Activated naive CD8-positive, alpha-beta T cell treated with anti-CD3 and anti-CD28 coated beads, Interleukin-2, amount 10 ng/mL, durations not matched to agents 7 days and 5 days (primary cell): Measurements from ENCODE around the gene DCC. TPM values are rescaled to one million over a fixed set of nuclear protein-coding genes. Genes with fewer than 3 reads are reported as not detected.

Source experiments
- ATAC-seq: fragments of 150-1000 bp; cut with Tn5 transposase; one replicate; pipeline ENCODE4 v1.10.0; 2021; ENCODE audit warnings: low read depth, moderate library complexity
- POLR2A ChIA-PET: fragments of 350-600 bp; sonication (Branson Sonifier 250); formaldehyde crosslinking; loops from one replicate; lab custom pipeline; 2021; ENCODE audit warnings: antibody characterized with exemption; lab: Charles Lee
- DNase-seq: peaks from one replicate; pipeline ENCODE4 v3.0.0; 2021
- H3K27ac Mint-ChIP-seq: one replicate; pipeline ENCODE4 v1.8.0; 2022; ENCODE audit warnings: mild to moderate bottlenecking, mixed read lengths
- H3K27me3 Mint-ChIP-seq: one replicate; pipeline ENCODE4 v1.8.0; 2022; ENCODE audit warnings: mild to moderate bottlenecking, moderate library complexity, mixed read lengths
- H3K36me3 Mint-ChIP-seq: one replicate; pipeline ENCODE4 v1.8.0; 2021; ENCODE audit warnings: mild to moderate bottlenecking, mixed read lengths
- H3K4me1 Mint-ChIP-seq: one replicate; pipeline ENCODE4 v1.8.0; 2021; ENCODE audit warnings: mixed read lengths
- H3K4me3 Mint-ChIP-seq: one replicate; pipeline ENCODE4 v1.8.0; 2022; ENCODE audit warnings: mild to moderate bottlenecking, moderate library complexity, mixed read lengths
- H3K9me3 Mint-ChIP-seq: one replicate; pipeline ENCODE4 v1.8.0; 2021; ENCODE audit warnings: mixed read lengths
- total RNA-seq, 2 experiments: library from RNA; stranded (reverse); gene quantifications; one replicate each; pipeline ENCODE4 v1.2.3, GENCODE V29; 2021

The DCC gene
- total RNA-seq, 2 experiments from 2014 or later = not detected

- Mint-ChIP-seq H3K27ac (no peak overlapping the region), H3K4me3 (no peak overlapping the region), H3K9me3 (no peaks in the 10 kb centered on the region), H3K4me1 (no peaks in the 10 kb centered on the region), H3K36me3 (no peaks in the 10 kb centered on the region), H3K27me3 (no peaks in the 10 kb centered on the region)
- no peak for DNase-seq
- ATAC-seq = no peak
- POLR2A ChIA-PET = no interaction called here
Measured at GRCh38 chr18:52617931-52618330, 277.9 kb downstream of the DCC start.

GRCh38 chr18:52620926-52621439 is 281.0 kb downstream of the DCC start:
- no peaks in the 10 kb centered on the region for H3K4me1 Mint-ChIP-seq
- no peak overlapping the region for H3K4me3 Mint-ChIP-seq
- H3K27me3 Mint-ChIP-seq = no peaks in the 10 kb centered on the region
- no peak overlapping the region for H3K27ac Mint-ChIP-seq
- POLR2A ChIA-PET = no interaction called here
- no peaks in the 10 kb centered on the region for H3K36me3 Mint-ChIP-seq
- H3K9me3 Mint-ChIP-seq = no peaks in the 10 kb centered on the region
- ATAC-seq (no peak), DNase-seq (no peak)

- POLR2A ChIA-PET = no interaction called here
- Mint-ChIP-seq H3K36me3 (no peaks in the 10 kb centered on the region), H3K27ac (no peak overlapping the region), H3K4me1 (no peaks in the 10 kb centered on the region), H3K27me3 (no peaks in the 10 kb centered on the region), H3K4me3 (no peak overlapping the region), H3K9me3 (no peaks in the 10 kb centered on the region)
- DNase-seq (no peak), ATAC-seq (no peak)
Measured at GRCh38 chr18:52624702-52625101, 284.7 kb downstream of the DCC start.

GRCh38 chr18:52636536-52636935 is 296.5 kb downstream of the DCC start:
- peaks cover 5% of the 10 kb centered on the region for H3K9me3 Mint-ChIP-seq
- DNase-seq (no peak), ATAC-seq (no peak)
- H3K27ac Mint-ChIP-seq = no peak overlapping the region
- no peaks in the 10 kb centered on the region for H3K36me3 Mint-ChIP-seq
- no peak overlapping the region for H3K4me3 Mint-ChIP-seq
- POLR2A ChIA-PET = no interaction called here
- no peaks in the 10 kb centered on the region for H3K4me1 Mint-ChIP-seq
- H3K27me3 Mint-ChIP-seq = no peaks in the 10 kb centered on the region

- Mint-ChIP-seq H3K27me3 (no peaks in the 10 kb centered on the region), H3K9me3 (no peaks in the 10 kb centered on the region), H3K36me3 (no peaks in the 10 kb centered on the region), H3K4me1 (no peaks in the 10 kb centered on the region), H3K27ac (no peak overlapping the region), H3K4me3 (no peak overlapping the region)
- DNase-seq (no peak), ATAC-seq (no peak)
- POLR2A ChIA-PET = no interaction called here
Measured at GRCh38 chr18:52648201-52648600, 308.2 kb downstream of the DCC start.

- no peak overlapping the region for H3K27ac Mint-ChIP-seq
- DNase-seq (no peak), ATAC-seq (no peak)
- H3K9me3 Mint-ChIP-seq = no peaks in the 10 kb centered on the region
- H3K27me3 Mint-ChIP-seq = no peaks in the 10 kb centered on the region
- H3K4me3 Mint-ChIP-seq = no peak overlapping the region
- H3K36me3 Mint-ChIP-seq = no peaks in the 10 kb centered on the region
- no peaks in the 10 kb centered on the region for H3K4me1 Mint-ChIP-seq
- POLR2A ChIA-PET = no interaction called here
Measured at GRCh38 chr18:52652391-52652790, 312.4 kb downstream of the DCC start.

- no peaks in the 10 kb centered on the region for H3K36me3 Mint-ChIP-seq
- DNase-seq (no peak), ATAC-seq (no peak)
- POLR2A ChIA-PET = no interaction called here
- no peaks in the 10 kb centered on the region for H3K9me3 Mint-ChIP-seq
- H3K4me3 Mint-ChIP-seq = no peak overlapping the region
- H3K27ac Mint-ChIP-seq = no peak overlapping the region
- H3K4me1 Mint-ChIP-seq = no peaks in the 10 kb centered on the region
- no peaks in the 10 kb centered on the region for H3K27me3 Mint-ChIP-seq
Measured at GRCh38 chr18:52657043-52657805, 317.2 kb downstream of the DCC start.

GRCh38 chr18:52667463-52668065 is 327.6 kb downstream of the DCC start:
- no peaks in the 10 kb centered on the region for H3K36me3 Mint-ChIP-seq
- ATAC-seq = no peak

GRCh38 chr18:52670896-52671295 is 330.9 kb downstream of the DCC start:
- ATAC-seq (no peak), DNase-seq (no peak)
- Mint-ChIP-seq H3K4me3 (no peak overlapping the region), H3K4me1 (no peaks in the 10 kb centered on the region), H3K27me3 (no peaks in the 10 kb centered on the region), H3K36me3 (no peaks in the 10 kb centered on the region), H3K9me3 (no peaks in the 10 kb centered on the region), H3K27ac (no peak overlapping the region)
- POLR2A ChIA-PET = no interaction called here

More at GRCh38 chr18:52667463-52668065, 327.6 kb downstream of the DCC start:
- Mint-ChIP-seq H3K27ac (no peak overlapping the region), H3K4me1 (no peaks in the 10 kb centered on the region), H3K9me3 (no peaks in the 10 kb centered on the region), H3K4me3 (no peak overlapping the region), H3K27me3 (no peaks in the 10 kb centered on the region)
- POLR2A ChIA-PET = no interaction called here
- DNase-seq = no peak

GRCh38 chr18:52678034-52678433 is 338.0 kb downstream of the DCC start:
- H3K4me1 Mint-ChIP-seq = no peaks in the 10 kb centered on the region
- no peak for DNase-seq
- no peak for ATAC-seq
- POLR2A ChIA-PET = no interaction called here
- H3K27me3 Mint-ChIP-seq = no peaks in the 10 kb centered on the region
- H3K9me3 Mint-ChIP-seq = peaks cover 2% of the 10 kb centered on the region
- H3K36me3 Mint-ChIP-seq = no peaks in the 10 kb centered on the region
- no peak overlapping the region for H3K27ac Mint-ChIP-seq
- H3K4me3 Mint-ChIP-seq = no peak overlapping the region

- POLR2A ChIA-PET = no interaction called here
- peaks cover 2% of the 10 kb centered on the region for H3K9me3 Mint-ChIP-seq
- H3K36me3 Mint-ChIP-seq = no peaks in the 10 kb centered on the region
- no peaks in the 10 kb centered on the region for H3K4me1 Mint-ChIP-seq
- no peak for DNase-seq
- H3K27me3 Mint-ChIP-seq = no peaks in the 10 kb centered on the region
- no peak overlapping the region for H3K27ac Mint-ChIP-seq
- H3K4me3 Mint-ChIP-seq = no peak overlapping the region
- ATAC-seq = no peak
Measured at GRCh38 chr18:52678551-52678950, 338.6 kb downstream of the DCC start.

- DNase-seq = no peak
- Mint-ChIP-seq H3K9me3 (peaks cover 2% of the 10 kb centered on the region), H3K27ac (no peak overlapping the region), H3K36me3 (no peaks in the 10 kb centered on the region), H3K27me3 (no peaks in the 10 kb centered on the region), H3K4me3 (no peak overlapping the region), H3K4me1 (no peaks in the 10 kb centered on the region)
- no peak for ATAC-seq
- POLR2A ChIA-PET = no interaction called here
Measured at GRCh38 chr18:52679354-52679753, 339.4 kb downstream of the DCC start.

GRCh38 chr18:52682260-52682659 is 342.3 kb downstream of the DCC start:
- DNase-seq (no peak), ATAC-seq (no peak)
- H3K27me3 Mint-ChIP-seq = no peaks in the 10 kb centered on the region
- H3K27ac Mint-ChIP-seq = no peak overlapping the region
- POLR2A ChIA-PET = no interaction called here
- H3K36me3 Mint-ChIP-seq = no peaks in the 10 kb centered on the region
- peaks cover 3% of the 10 kb centered on the region for H3K9me3 Mint-ChIP-seq
- H3K4me1 Mint-ChIP-seq = no peaks in the 10 kb centered on the region
- no peak overlapping the region for H3K4me3 Mint-ChIP-seq

- POLR2A ChIA-PET = no interaction called here
- Mint-ChIP-seq H3K4me3 (no peak overlapping the region), H3K4me1 (no peaks in the 10 kb centered on the region), H3K27me3 (no peaks in the 10 kb centered on the region), H3K9me3 (peaks cover 1% of the 10 kb centered on the region), H3K27ac (no peak overlapping the region), H3K36me3 (no peaks in the 10 kb centered on the region)
- DNase-seq = no peak
- no peak for ATAC-seq
Measured at GRCh38 chr18:52685316-52685715, 345.3 kb downstream of the DCC start.
